H1 (cell line): Measurements from ENCODE around the gene TNS3. TPM values are rescaled to one million over a fixed set of nuclear protein-coding genes. Genes with fewer than 3 reads are reported as not detected.
A peak's percentile ranks its signal among the peaks of the same experiment; 100 is the strongest.

ENCODE experiments used
- CTCF ChIA-PET: fragments of 300-600 bp; sonication (Branson Sonifier 250); formaldehyde crosslinking; loops from one replicate; lab custom pipeline; 2021; ENCODE audit not compliant: partially characterized antibody; lab: Charles Lee
- POLR2A ChIA-PET: fragments of 300-600 bp; sonication (Branson Sonifier 250); formaldehyde crosslinking; loops from one replicate; lab custom pipeline; 2021; ENCODE audit warnings: inconsistent platforms; ENCODE audit not compliant: partially characterized antibody; lab: Charles Lee
- DNase-seq, 2 experiments: peaks; one replicate each; pipeline versions ENCODE4 v3.0.0 to v3.0.0-alpha.2; 2010 to 2022; ENCODE audit warnings: low spot score in 2 of 2, low read depth in 1 of 2, mixed read lengths in 1 of 2
- FAIRE-seq: peaks from 2 replicates; lab custom pipeline; 2011; peaks lifted over from hg19 to GRCh38; lab: Jason Lieb, UNC
- H2AFZ ChIP-seq: 2 replicates; pipeline ENCODE4 v1.8.1; 2012; ENCODE audit warnings: low read length, inconsistent platforms
- H2AK5ac ChIP-seq: 2 replicates; pipeline ENCODE4 v1.6.1; 2013; ENCODE audit warnings: low read depth, low read length
- H2BK120ac ChIP-seq: replicated peaks from 2 replicates; pipeline ENCODE3; 2013; ENCODE audit warnings: low read depth, low read length, inconsistent platforms
- H2BK12ac ChIP-seq: 2 replicates; pipeline ENCODE4 v1.6.1; 2013; ENCODE audit warnings: low read depth, low read length
- H2BK15ac ChIP-seq: 2 replicates; pipeline ENCODE4 v1.6.1; 2013; ENCODE audit warnings: low read length
- H2BK20ac ChIP-seq: 2 replicates; pipeline ENCODE4 v1.6.1; 2013; ENCODE audit warnings: low read length
- H2BK5ac ChIP-seq: 2 replicates; pipeline ENCODE4 v1.6.1; 2013; ENCODE audit warnings: low read depth, low read length
- H3K14ac ChIP-seq: 2 replicates; pipeline ENCODE4 v1.6.1; 2013; ENCODE audit warnings: inconsistent platforms; ENCODE audit not compliant: insufficient read length
- H3K18ac ChIP-seq: 2 replicates; pipeline ENCODE4 v1.6.1; 2013; ENCODE audit warnings: low read length; ENCODE audit errors: extremely low read depth
- H3K23ac ChIP-seq: 2 replicates; pipeline ENCODE4 v1.6.1; 2013; ENCODE audit warnings: inconsistent platforms; ENCODE audit not compliant: insufficient read length
- H3K23me2 ChIP-seq: 2 replicates; pipeline ENCODE4 v1.6.1; 2013; ENCODE audit warnings: low read depth, low read length
- H3K27ac ChIP-seq: 2 replicates; pipeline ENCODE4 v1.6.1; 2011; ENCODE audit warnings: low read depth, low read length, inconsistent platforms
- H3K27me3 ChIP-seq, 4 experiments: replicated peaks in 1 of 4; 1 replicate in 1 of 4; 2 replicates in 3 of 4; pipeline versions ENCODE4 v1.6.1 to v1.8.1; 2011 to 2013; ENCODE audit warnings: low read length in 3 of 4, mild to moderate bottlenecking in 3 of 4, inconsistent platforms in 2 of 4, mixed read lengths in 2 of 4, moderate library complexity in 1 of 4; ENCODE audit not compliant: control insufficient read depth in 3 of 4, insufficient read depth in 3 of 4; ENCODE audit errors: extremely low read depth in 1 of 4
- H3K36me3 ChIP-seq, 4 experiments: 2 replicates each; pipeline versions ENCODE4 v1.6.1 to v1.8.1; 2011 to 2013; ENCODE audit warnings: mild to moderate bottlenecking in 4 of 4, low read length in 3 of 4, moderate library complexity in 2 of 4, control low read depth in 1 of 4, inconsistent platforms in 1 of 4; ENCODE audit not compliant: insufficient read depth in 4 of 4, control insufficient read depth in 2 of 4
- H3K4ac ChIP-seq: replicated peaks from 2 replicates; pipeline ENCODE3; 2013; ENCODE audit warnings: low read length, low read depth, mixed read lengths, inconsistent platforms; ENCODE audit not compliant: insufficient read length
- H3K4me1 ChIP-seq, 4 experiments: replicated peaks in 1 of 4; 1 replicate in 1 of 4; 2 replicates in 3 of 4; pipeline versions ENCODE4 v1.6.1 to v1.8.1; 2011 to 2013; ENCODE audit warnings: low read length in 3 of 4, inconsistent platforms in 2 of 4, mixed read lengths in 1 of 4; ENCODE audit not compliant: insufficient read depth in 4 of 4, control insufficient read depth in 3 of 4
- H3K4me2 ChIP-seq, 2 experiments: 2 replicates each; pipeline versions ENCODE4 v1.6.1 to v1.8.1; 2011 to 2013; ENCODE audit warnings: low read depth in 2 of 2, low read length in 2 of 2, control low read depth in 1 of 2, inconsistent platforms in 1 of 2, mild to moderate bottlenecking in 1 of 2; ENCODE audit not compliant: insufficient read depth in 1 of 2
- H3K4me3 ChIP-seq, 4 experiments: fragments of 200-600, 300-600 bp in 1 of 4; sonication (generic), shearing (Covaris generic), sonication (Bioruptor Twin) in 1 of 4; 2 replicates each; pipeline versions ENCODE4 v1.5.1 to v1.8.1; 2011 to 2016; ENCODE audit warnings: low read length in 4 of 4, low read depth in 3 of 4, control low read depth in 2 of 4, inconsistent platforms in 2 of 4, mild to moderate bottlenecking in 2 of 4, mixed read lengths in 1 of 4, moderate library complexity in 1 of 4; ENCODE audit not compliant: insufficient read depth in 2 of 4; ENCODE audit errors: extremely low read depth in 1 of 4
- H3K56ac ChIP-seq: replicated peaks from 2 replicates; pipeline ENCODE3; 2013; ENCODE audit warnings: low read depth, mild to moderate bottlenecking, mixed read lengths, low read length, inconsistent platforms; ENCODE audit not compliant: insufficient read length
- H3K79me1 ChIP-seq: 2 replicates; pipeline ENCODE4 v1.6.1; 2013; ENCODE audit warnings: low read depth, low read length, control low read depth
- H3K79me2 ChIP-seq, 2 experiments: 2 replicates each; pipeline versions ENCODE4 v1.6.1 to v1.8.1; 2012 to 2013; ENCODE audit warnings: low read length in 2 of 2, mild to moderate bottlenecking in 2 of 2, inconsistent platforms in 1 of 2; ENCODE audit not compliant: insufficient read depth in 2 of 2, control insufficient read depth in 1 of 2
- H3K9ac ChIP-seq, 4 experiments: replicated peaks in 1 of 4; 1 replicate in 1 of 4; 2 replicates in 3 of 4; pipeline versions ENCODE4 v1.6.1 to v1.8.1; 2011 to 2013; ENCODE audit warnings: low read depth in 3 of 4, low read length in 3 of 4, control low read depth in 2 of 4, mild to moderate bottlenecking in 2 of 4, moderate library complexity in 2 of 4, inconsistent platforms in 1 of 4; ENCODE audit errors: extremely low read depth in 1 of 4
- H3K9me3 ChIP-seq, 2 experiments: 2 replicates each; pipeline versions ENCODE4 v1.6.1 to v1.8.1; 2012 to 2013; ENCODE audit warnings: mild to moderate bottlenecking in 2 of 2, moderate library complexity in 2 of 2, control low read depth in 1 of 2, inconsistent platforms in 1 of 2, low read depth in 1 of 2, low read length in 1 of 2, mixed read lengths in 1 of 2; ENCODE audit not compliant: insufficient read depth in 2 of 2
- H4K20me1 ChIP-seq, 2 experiments: replicated peaks in 1 of 2; 2 replicates each; pipeline versions ENCODE3 to v1.8.1; 2011 to 2013; ENCODE audit warnings: inconsistent platforms in 2 of 2, low read length in 2 of 2, mild to moderate bottlenecking in 1 of 2; ENCODE audit not compliant: insufficient read depth in 2 of 2, control insufficient read depth in 1 of 2
- H4K5ac ChIP-seq: 2 replicates; pipeline ENCODE4 v1.6.1; 2013; ENCODE audit warnings: low read length, low read depth, mixed read lengths, inconsistent platforms; ENCODE audit not compliant: insufficient read length
- H4K8ac ChIP-seq: 2 replicates; pipeline ENCODE4 v1.8.0; 2013; ENCODE audit warnings: mild to moderate bottlenecking, moderate library complexity, low read length, inconsistent platforms; ENCODE audit not compliant: insufficient read depth; ENCODE audit errors: extremely low read depth
- H4K91ac ChIP-seq: replicated peaks from 2 replicates; pipeline ENCODE3; 2013; ENCODE audit warnings: low read length, mixed read lengths, inconsistent platforms; ENCODE audit not compliant: insufficient read length
- CHD1 ChIP-seq: IDR thresholded peaks from 2 replicates; pipeline ENCODE4 v1.6.1; 2012; ENCODE audit warnings: low read depth, low read length, improper control_type of control experiment
- EZH2 ChIP-seq: fragments of 200-600 bp; sonication (generic); IDR thresholded peaks from 2 replicates; pipeline ENCODE4 v1.7.1; 2012; ENCODE audit warnings: low read depth, mild to moderate bottlenecking, moderate library complexity, low read length, inconsistent platforms; ENCODE audit not compliant: severe bottlenecking
- FOSL1 ChIP-seq: IDR thresholded peaks from 2 replicates; pipeline ENCODE4 v1.6.1; 2011; ENCODE audit warnings: mild to moderate bottlenecking, low read depth, low read length, moderate library complexity; ENCODE audit not compliant: insufficient read depth
- GTF2F1 ChIP-seq: IDR thresholded peaks from 2 replicates; pipeline ENCODE4 v1.6.1; 2012; ENCODE audit warnings: low read depth, low read length, improper control_type of control experiment, borderline replicate concordance
- KDM1A ChIP-seq: fragments of 200-600, 300-600 bp; sonication (generic); IDR thresholded peaks from 2 replicates; pipeline ENCODE4 v1.7.1; 2016; ENCODE audit warnings: mild to moderate bottlenecking, low read length, borderline replicate concordance
- KDM4A ChIP-seq: IDR thresholded peaks from one replicate; pipeline ENCODE4 v1.7.1; 2012; ENCODE audit warnings: low read depth, mild to moderate bottlenecking, moderate library complexity, low read length, inconsistent platforms; ENCODE audit not compliant: severe bottlenecking
- POU5F1 ChIP-seq: IDR thresholded peaks from 2 replicates; pipeline ENCODE4 v1.6.1; 2011; ENCODE audit warnings: low read depth, mild to moderate bottlenecking, low read length, moderate library complexity
- RBBP5 ChIP-seq: IDR thresholded peaks from 2 replicates; pipeline ENCODE4 v1.7.1; 2012; ENCODE audit warnings: low read depth, mild to moderate bottlenecking, inconsistent platforms, low read length, moderate library complexity, borderline replicate concordance
- RXRA ChIP-seq: IDR thresholded peaks from 2 replicates; pipeline ENCODE4 v1.6.1; 2011; ENCODE audit warnings: low read depth, mild to moderate bottlenecking, low read length, moderate library complexity; ENCODE audit not compliant: insufficient read depth
- TCF12 ChIP-seq: IDR thresholded peaks from 2 replicates; pipeline ENCODE4 v1.6.1; 2011; ENCODE audit warnings: low read depth, mild to moderate bottlenecking, low read length
- ZNF274 ChIP-seq: IDR thresholded peaks from 2 replicates; pipeline ENCODE4 v1.7.0; 2012; ENCODE audit warnings: low read length, borderline replicate concordance; ENCODE audit errors: extremely low read depth
- WGBS, 2 experiments: shearing (Covaris generic) in 1 of 2; methylation state at CpG; one replicate each; pipeline versions ENCODE4 v1.1.6 to v1.1.7; 2013 to 2015; ENCODE audit warnings: low lambda C conversion rate in 2 of 2, mixed read lengths in 2 of 2, inconsistent platforms in 1 of 2, low coverage in 1 of 2, missing lambda C conversion rate in 1 of 2; ENCODE audit not compliant: insufficient replicate concordance in 2 of 2, insufficient coverage in 1 of 2, insufficient read length in 1 of 2; ENCODE audit errors: extremely low coverage in 1 of 2, missing lambda C conversion rate in 1 of 2; 5-methylcytosine and 5-hydroxymethylcytosine counted together
- polyA plus RNA-seq, 7 experiments: library from polyadenylated mRNA; depleted of rRNA in 3 of 7; stranded (reverse) in 5 of 7; unstranded in 2 of 7; fragments of >200 nt in 5 of 7; fragments of 200-250 nt in 2 of 7; gene quantifications; 1 replicate in 5 of 7; 2 replicates in 1 of 7; 4 replicates in 1 of 7; pipeline versions ENCODE4 v1.2.1 to v1.2.3, GENCODE V29; 2011 to 2013; ENCODE audit warnings: missing spikeins in 2 of 7, mixed read lengths in 2 of 7
- total RNA-seq: library from RNA; stranded (reverse); fragmentation: NEBNext Ultra II Directional; extraction: Animal tissue kit (Norgen Biotek cat#: 25700); gene quantifications from 2 replicates; pipeline ENCODE4 v1.2.1, GENCODE V29; 2021
- TF ChIP-seq, protein P1 (sequence below): IDR thresholded peaks from 2 replicates; pipeline ENCODE4 v1.6.1; 2011; ENCODE audit warnings: low read length, improper control_type of control experiment

The TNS3 gene
- total and polyA plus RNA-seq, 2 of the 8 experiments (the other 6 are each of a cell fraction or from before 2014, with no cell fraction given) = 11.9 to 24.2 TPM

DNA sequence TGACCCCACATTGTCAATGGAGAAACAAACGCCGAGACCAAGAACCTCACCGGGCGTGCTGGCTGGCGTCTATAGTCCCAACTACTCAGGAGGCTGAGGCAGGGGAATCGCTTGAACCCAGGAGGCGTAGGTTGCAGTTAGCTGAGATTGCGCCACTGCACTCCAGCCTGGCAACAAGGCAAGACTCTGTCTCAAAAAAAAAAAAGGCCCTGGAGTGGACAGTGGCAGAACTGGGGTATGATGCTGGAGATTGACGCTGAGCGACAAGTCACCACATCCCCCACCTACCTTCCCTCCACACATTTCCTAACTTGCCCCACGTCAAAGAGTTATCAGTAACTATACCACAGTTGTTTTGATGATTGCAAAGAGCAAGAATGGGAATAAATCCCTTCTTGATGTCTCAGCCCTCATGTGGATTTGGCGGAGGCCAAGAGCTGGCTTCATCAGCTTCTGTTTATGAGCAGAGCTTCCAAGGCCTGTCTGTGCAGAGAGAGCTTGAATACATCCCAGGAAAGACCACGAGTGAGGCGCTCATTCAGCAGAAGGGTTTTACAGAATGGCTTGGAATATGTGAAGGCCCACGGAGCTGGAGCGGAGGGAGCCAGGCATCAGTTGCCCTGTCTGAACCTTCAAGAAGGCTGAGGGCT is 28.0 kb upstream of the TNS3 start:
- Histone ChIP-seq H3K4me3 (no peak overlapping the region), H2BK20ac (no peak overlapping the region), H2BK15ac (peak overlapping the region; percentile 29; the same call in 1 of the 2 replicates), H3K4ac (no peak overlapping the region), H3K79me2 (no peaks in the 10 kb centered on the region), H4K20me1 (no peaks in the 10 kb centered on the region), H3K56ac (no peak overlapping the region), H3K23ac (no peak overlapping the region), H3K9ac (no peak overlapping the region), H3K4me1 (0 out of 7 replicates have a peak, but pooled peaks cover 0 to 2% (median 0%) of the 10 kb centered on the region in 4 experiments), H3K23me2 (no peaks in the 10 kb centered on the region), H4K5ac (no peak overlapping the region), H3K27me3 (no peaks in the 10 kb centered on the region), H2AFZ (no peak overlapping the region), H3K4me2 (no peak overlapping the region), H2BK120ac (no peak overlapping the region), H3K79me1 (no peaks in the 10 kb centered on the region), H4K8ac (no peak overlapping the region), H2BK12ac (no peak overlapping the region), H3K36me3 (no peaks in the 10 kb centered on the region), H4K91ac (no peak overlapping the region), H3K27ac (no peak overlapping the region), H2BK5ac (no peak overlapping the region), H2AK5ac (no peak overlapping the region), H3K14ac (no peak overlapping the region), H3K18ac (no peak overlapping the region), H3K9me3 (no peaks in the 10 kb centered on the region)
- POLR2A ChIA-PET = no interaction called here
- 93% methylated on average over 16 of the region's 16 CpGs; no CpG with 5 or more reads in 1 of the 2 experiments for WGBS, 2 experiments
- DNase-seq (no peak), FAIRE-seq (no peak)
- CTCF ChIA-PET = interaction anchor here (0.7 to 1.6 kb wide), 7 partner anchors 22 to 199 kb away, joined by 3 to 4 read pairs (median 3); partner anchors contain the start of gene TNS3
- TF ChIP-seq RBBP5 (no peak), GTF2F1 (no peak), ZNF274 (no peak), EZH2 (no peak), RXRA (no peak), FOSL1 (no peak), KDM4A (no peak), KDM1A (no peak), CHD1 (no peak), POU5F1 (no peak), TCF12 (no peak)
- TF ChIP-seq, protein P1, sequence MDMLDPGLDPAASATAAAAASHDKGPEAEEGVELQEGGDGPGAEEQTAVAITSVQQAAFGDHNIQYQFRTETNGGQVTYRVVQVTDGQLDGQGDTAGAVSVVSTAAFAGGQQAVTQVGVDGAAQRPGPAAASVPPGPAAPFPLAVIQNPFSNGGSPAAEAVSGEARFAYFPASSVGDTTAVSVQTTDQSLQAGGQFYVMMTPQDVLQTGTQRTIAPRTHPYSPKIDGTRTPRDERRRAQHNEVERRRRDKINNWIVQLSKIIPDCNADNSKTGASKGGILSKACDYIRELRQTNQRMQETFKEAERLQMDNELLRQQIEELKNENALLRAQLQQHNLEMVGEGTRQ = no peak
